Mammary epithelial cell (primary cell): ENCODE data around the gene LIN7A.

Source experiments
- CTCF ChIP-seq, 2 donors: IDR thresholded peaks in 1 of 2; conservative IDR thresholded peaks in 1 of 2; 2 replicates each; pipeline ENCODE4 v1.5.1; 2011 to 2012; ENCODE audit warnings: inconsistent platforms in 2 of 2, low read length in 2 of 2, mild to moderate bottlenecking in 2 of 2, control low read depth in 1 of 2, low read depth in 1 of 2; ENCODE audit not compliant: insufficient read depth in 1 of 2; ENCODE audit errors: extremely low read depth in 1 of 2
- EZH2 ChIP-seq: IDR thresholded peaks from 2 replicates; pipeline ENCODE4 v1.6.1; 2012; ENCODE audit warnings: low read length, inconsistent platforms, borderline replicate concordance

- TF ChIP-seq CTCF (conservative IDR thresholded peaks at IDR 0.05 in 1 of 2, IDR thresholded peaks at IDR 0.05 in 1 of 2; ENCODE audit: extremely low read depth in 1 of 2, insufficient read depth in 1 of 2, low read depth in 1 of 2, low read length in 2 of 2) (no peak), EZH2 (no peak)
Measured at GRCh38 chr12:80968326-80968725, 30.6 kb upstream of the LIN7A start.
